Prostate gland (tissue), 2 donors: Measurements from ENCODE around the gene PRKG1. TPM values are rescaled to one million over a fixed set of nuclear protein-coding genes. Genes with fewer than 3 reads are reported as not detected.

Experiments used
- DNase-seq: peaks from one replicate; pipeline ENCODE4 v3.0.0-alpha.2; 2019; ENCODE audit warnings: low spot score
- H3K27ac ChIP-seq, 2 donors: fragments of 200-600 bp; sonication (generic); 2 replicates each; pipeline ENCODE4 v1.5.1; 2017 to 2019
- H3K27me3 ChIP-seq: fragments of 200-600 bp; sonication (generic); replicated peaks from 2 replicates; pipeline ENCODE4 v1.5.1; 2019; ENCODE audit not compliant: insufficient read depth
- H3K36me3 ChIP-seq, 2 donors: fragments of 200-600 bp; sonication (generic); 1 replicate in 1 of 2; 2 replicates in 1 of 2; pipeline versions ENCODE4 v1.5.1 to v1.8.1; 2017 to 2019
- H3K4me1 ChIP-seq: fragments of 200-600 bp; sonication (generic); replicated peaks from 2 replicates; pipeline ENCODE4 v1.5.1; 2019
- H3K4me3 ChIP-seq, 2 donors: fragments of 200-600 bp; sonication (generic); 2 replicates each; pipeline ENCODE4 v1.5.1; 2017 to 2019
- H3K9me3 ChIP-seq: fragments of 200-600 bp; sonication (generic); 2 replicates; pipeline ENCODE4 v1.5.1; 2017
- POLR2A ChIP-seq: fragments of 450-650 bp; IDR thresholded peaks from one replicate; pipeline ENCODE4 v1.6.1; 2016; ENCODE audit warnings: antibody characterized with exemption, mild to moderate bottlenecking
- POLR2AphosphoS5 ChIP-seq: sonication (generic); formaldehyde crosslinking; IDR thresholded peaks from one replicate; pipeline ENCODE4 v1.6.1; 2017; ENCODE audit warnings: antibody characterized with exemption
- WGBS: methylation state at CpG from one replicate; pipeline ENCODE4 v1.1.5; 2018; 5-methylcytosine and 5-hydroxymethylcytosine counted together
- intact Hi-C: fragments of 100-400 bp; cut with DNase I; formaldehyde crosslinking; loops from one replicate; pipeline ENCODE4 v1.14.2; 2022
- total RNA-seq, 2 donors: library from RNA; depleted of rRNA; stranded (reverse); fragments of >200 nt; gene quantifications; one replicate each; pipeline ENCODE4 v1.1.0, GENCODE V29; 2016
- TF ChIP-seq, protein P1 (sequence below), 4 experiments: fragments of 200-600 bp in 2 of 4; fragments of 450-650 bp in 2 of 4; sonication (generic) in 2 of 4; IDR thresholded peaks; 1 replicate in 3 of 4; 2 replicates in 1 of 4; pipeline ENCODE4 v1.5.1; 2016 to 2019; ENCODE audit warnings: antibody characterized with exemption in 4 of 4, mild to moderate bottlenecking in 2 of 4, moderate library complexity in 2 of 4

PRKG1 gene
- total RNA-seq, 2 donors from 2014 or later: 2.7 to 9.0 TPM

DNA sequence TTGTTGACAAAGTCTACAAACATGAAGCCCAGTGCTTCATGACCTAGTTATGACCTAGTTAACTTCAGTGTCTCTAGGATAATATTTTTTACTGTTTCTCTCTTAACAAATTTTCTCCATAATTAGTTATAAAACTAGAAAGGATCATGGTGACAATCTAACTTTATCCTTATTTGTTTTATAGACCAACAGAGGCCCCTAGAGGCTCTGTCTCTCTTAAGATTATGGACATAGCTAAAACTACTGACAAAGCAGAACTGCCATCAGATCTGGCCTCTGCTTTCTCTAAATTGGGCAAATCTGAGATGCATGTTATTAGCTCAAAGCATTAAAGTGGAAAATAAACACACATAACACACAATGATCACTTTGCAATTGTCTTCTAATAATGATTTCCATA is 449.2 kb downstream of the PRKG1 start:
- DNase-seq: no peak
- H3K4me1 ChIP-seq: no peaks in the 10 kb centered on the region
- H3K9me3 ChIP-seq: no peaks in the 10 kb centered on the region
- no peak for TF ChIP-seq POLR2AphosphoS5
- TF ChIP-seq, protein P1, sequence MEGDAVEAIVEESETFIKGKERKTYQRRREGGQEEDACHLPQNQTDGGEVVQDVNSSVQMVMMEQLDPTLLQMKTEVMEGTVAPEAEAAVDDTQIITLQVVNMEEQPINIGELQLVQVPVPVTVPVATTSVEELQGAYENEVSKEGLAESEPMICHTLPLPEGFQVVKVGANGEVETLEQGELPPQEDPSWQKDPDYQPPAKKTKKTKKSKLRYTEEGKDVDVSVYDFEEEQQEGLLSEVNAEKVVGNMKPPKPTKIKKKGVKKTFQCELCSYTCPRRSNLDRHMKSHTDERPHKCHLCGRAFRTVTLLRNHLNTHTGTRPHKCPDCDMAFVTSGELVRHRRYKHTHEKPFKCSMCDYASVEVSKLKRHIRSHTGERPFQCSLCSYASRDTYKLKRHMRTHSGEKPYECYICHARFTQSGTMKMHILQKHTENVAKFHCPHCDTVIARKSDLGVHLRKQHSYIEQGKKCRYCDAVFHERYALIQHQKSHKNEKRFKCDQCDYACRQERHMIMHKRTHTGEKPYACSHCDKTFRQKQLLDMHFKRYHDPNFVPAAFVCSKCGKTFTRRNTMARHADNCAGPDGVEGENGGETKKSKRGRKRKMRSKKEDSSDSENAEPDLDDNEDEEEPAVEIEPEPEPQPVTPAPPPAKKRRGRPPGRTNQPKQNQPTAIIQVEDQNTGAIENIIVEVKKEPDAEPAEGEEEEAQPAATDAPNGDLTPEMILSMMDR (IDR thresholded peaks at IDR 0.05): no peak
- no peak for TF ChIP-seq POLR2A
- H3K27ac ChIP-seq: no peak overlapping the region
- H3K36me3 ChIP-seq: no peaks in the 10 kb centered on the region
- no peak overlapping the region for H3K4me3 ChIP-seq
- intact Hi-C loops: no loop called here
- H3K27me3 ChIP-seq: no peaks in the 10 kb centered on the region

DNA sequence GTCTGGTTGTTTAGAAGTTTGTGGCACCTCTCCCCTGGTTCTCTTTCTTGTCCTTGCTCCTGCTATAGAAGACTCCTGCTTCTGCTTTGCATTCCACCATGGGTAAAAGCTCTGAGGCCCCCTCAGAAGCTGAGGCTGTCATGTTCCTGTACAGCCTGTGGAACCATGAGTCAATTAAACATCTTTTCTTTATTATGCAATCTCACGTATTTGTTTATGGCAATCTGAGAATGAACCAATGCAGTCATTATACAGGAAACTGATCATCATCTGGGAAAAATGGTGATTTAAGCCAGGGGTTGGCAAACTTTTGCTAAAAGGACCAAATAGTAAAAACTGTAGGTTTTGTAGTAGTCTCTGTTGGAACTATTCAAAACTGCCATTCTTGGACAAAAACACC is 449.8 kb downstream of the PRKG1 start:
- Histone ChIP-seq H3K4me3 (no peak overlapping the region), H3K27ac (no peak overlapping the region), H3K36me3 (no peaks in the 10 kb centered on the region), H3K4me1 (no peaks in the 10 kb centered on the region), H3K9me3 (no peaks in the 10 kb centered on the region), H3K27me3 (no peaks in the 10 kb centered on the region)
- TF ChIP-seq, protein P1 (IDR thresholded peaks at IDR 0.05): no peak
- no peak for TF ChIP-seq POLR2A
- no peak for TF ChIP-seq POLR2AphosphoS5
- no peak for DNase-seq
- intact Hi-C loops: no loop called here
- WGBS: 88% methylated on average over 1 of the region's 1 CpG

DNA sequence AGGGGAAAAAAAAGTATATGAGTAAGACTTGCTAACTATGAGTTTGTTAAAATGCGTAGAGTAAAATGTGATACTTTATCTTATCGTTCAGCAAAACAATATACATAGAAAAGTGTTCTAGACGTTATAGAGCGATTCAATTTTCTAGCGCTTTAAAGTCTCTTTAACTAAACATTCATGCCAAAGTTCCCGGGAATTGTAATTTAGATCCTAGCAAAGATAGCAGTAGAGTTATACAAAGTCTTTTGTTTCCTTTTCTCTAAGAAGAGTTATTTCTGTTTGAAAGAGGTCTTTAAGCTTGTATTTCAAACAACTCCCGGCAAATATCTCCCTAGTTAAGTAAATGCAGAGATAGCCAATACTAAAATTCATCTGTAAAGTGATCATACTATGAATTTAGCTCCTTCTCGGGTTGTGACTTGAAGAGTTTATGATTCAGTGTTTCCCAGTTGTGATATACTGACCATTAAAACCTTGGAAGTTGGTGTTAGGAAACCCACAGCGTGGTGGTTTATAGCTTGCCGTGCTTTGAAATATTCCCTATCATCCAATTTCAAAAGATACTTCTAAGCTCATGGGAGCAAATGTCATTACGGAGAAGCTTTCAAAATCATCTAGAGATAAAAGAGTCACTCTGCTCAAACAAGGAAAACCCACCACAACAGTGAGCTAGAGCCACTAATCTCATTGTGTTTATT is 453.4 kb downstream of the PRKG1 start:
- Histone ChIP-seq H3K27ac (no peak overlapping the region), H3K4me3 (no peak overlapping the region), H3K9me3 (no peaks in the 10 kb centered on the region), H3K27me3 (no peaks in the 10 kb centered on the region), H3K4me1 (no peaks in the 10 kb centered on the region), H3K36me3 (no peaks in the 10 kb centered on the region)
- DNase-seq: no peak
- 12% methylated on average over 11 of the region's 11 CpGs for WGBS
- intact Hi-C loops: no loop called here
- TF ChIP-seq, protein P1 (IDR thresholded peaks at IDR 0.05): no peak
- TF ChIP-seq POLR2A: no peak
- TF ChIP-seq POLR2AphosphoS5: no peak

DNA sequence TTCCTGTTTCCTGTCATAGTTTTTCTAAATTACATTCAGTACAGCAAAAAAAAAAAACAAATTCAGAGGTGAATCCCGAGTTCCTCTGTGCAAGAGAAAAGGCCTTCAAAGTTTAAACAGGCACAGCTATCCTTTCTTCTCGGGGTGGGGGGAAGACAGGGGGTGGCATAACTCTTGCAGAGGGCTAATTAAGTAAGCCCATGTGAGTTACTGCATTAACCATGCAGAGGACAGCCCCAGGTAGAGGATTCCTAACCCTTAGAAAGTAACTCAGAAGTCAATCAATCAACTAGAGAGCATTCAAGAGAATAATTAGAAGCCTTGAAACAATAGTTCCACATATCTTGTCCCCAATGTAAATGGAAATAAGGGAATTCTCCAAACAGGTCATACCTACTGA is 454.2 kb downstream of the PRKG1 start:
- Histone ChIP-seq H3K36me3 (no peaks in the 10 kb centered on the region), H3K27me3 (no peaks in the 10 kb centered on the region), H3K27ac (no peak overlapping the region), H3K4me1 (no peaks in the 10 kb centered on the region), H3K9me3 (no peaks in the 10 kb centered on the region), H3K4me3 (no peak overlapping the region)
- DNase-seq: no peak
- intact Hi-C loops: no loop called here
- TF ChIP-seq, protein P1 (IDR thresholded peaks at IDR 0.05): no peak
- no peak for TF ChIP-seq POLR2A
- WGBS: 34% methylated on average over 2 of the region's 2 CpGs

DNA sequence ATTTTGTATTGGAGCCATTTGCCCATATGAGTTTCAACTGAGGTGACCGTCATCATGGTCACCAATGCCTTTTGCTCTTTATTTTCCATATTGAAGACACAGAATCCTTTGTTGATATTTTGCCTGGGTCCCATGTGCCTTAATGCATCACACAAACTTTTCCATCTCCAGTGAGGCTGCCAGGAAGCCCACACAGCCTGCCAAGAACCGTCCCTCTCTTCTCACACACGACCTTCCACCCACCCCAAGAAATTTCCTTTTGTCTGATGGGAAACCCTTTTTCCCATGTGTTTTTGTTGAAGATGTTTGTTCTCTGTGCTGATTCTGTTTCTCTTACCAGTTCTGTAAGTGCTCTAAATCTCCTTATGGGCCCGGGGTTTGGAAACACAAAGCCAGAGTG is 456.3 kb downstream of the PRKG1 start:
- WGBS: 53% methylated on average over 4 of the region's 4 CpGs
- intact Hi-C loops: no loop called here
- no peaks in the 10 kb centered on the region for H3K36me3 ChIP-seq
- no peaks in the 10 kb centered on the region for H3K9me3 ChIP-seq
- H3K4me1 ChIP-seq: no peaks in the 10 kb centered on the region
- DNase-seq: no peak
- H3K27ac ChIP-seq: no peak overlapping the region
- H3K27me3 ChIP-seq: no peaks in the 10 kb centered on the region
- H3K4me3 ChIP-seq: no peak overlapping the region
- no peak for TF ChIP-seq POLR2AphosphoS5
- TF ChIP-seq POLR2A: no peak
- TF ChIP-seq, protein P1 (IDR thresholded peaks at IDR 0.05): no peak
